H1 (cell line): ENCODE measurements around the gene ZBP1. TPM values are rescaled to one million over a fixed set of nuclear protein-coding genes. Genes with fewer than 3 reads are reported as not detected.

Experiments
- CTBP2 ChIP-seq: IDR thresholded peaks from 2 replicates; pipeline ENCODE4 v1.7.0; 2011; ENCODE audit warnings: borderline replicate concordance, mild to moderate bottlenecking, moderate library complexity, mixed read lengths, low read length; ENCODE audit not compliant: insufficient read depth, insufficient read length
- RXRA ChIP-seq: IDR thresholded peaks from 2 replicates; pipeline ENCODE4 v1.6.1; 2011; ENCODE audit warnings: low read depth, mild to moderate bottlenecking, low read length, moderate library complexity; ENCODE audit not compliant: insufficient read depth
- YY1 ChIP-seq: IDR thresholded peaks from 2 replicates; pipeline ENCODE4 v1.6.1; 2011; ENCODE audit warnings: low read depth, mild to moderate bottlenecking, low read length
- polyA plus RNA-seq, 7 experiments: library from polyadenylated mRNA; depleted of rRNA in 3 of 7; stranded (reverse) in 5 of 7; unstranded in 2 of 7; fragments of >200 nt in 5 of 7; fragments of 200-250 nt in 2 of 7; gene quantifications; 1 replicate in 5 of 7; 2 replicates in 1 of 7; 4 replicates in 1 of 7; pipeline versions ENCODE4 v1.2.1 to v1.2.3, GENCODE V29; 2011 to 2013; ENCODE audit warnings: missing spikeins in 2 of 7, mixed read lengths in 2 of 7
- total RNA-seq: library from RNA; stranded (reverse); fragmentation: NEBNext Ultra II Directional; extraction: Animal tissue kit (Norgen Biotek cat#: 25700); gene quantifications from 2 replicates; pipeline ENCODE4 v1.2.1, GENCODE V29; 2021

Gene ZBP1
- total and polyA plus RNA-seq, 2 of the 8 experiments (the other 6 are each of a cell fraction or from before 2014, with no cell fraction given), result not detected

GRCh38 chr20:57581202-57582028 lies 38.8 kb downstream of the ZBP1 start (continued):
- TF ChIP-seq YY1, result no peak
- no peak for TF ChIP-seq CTBP2
- no peak for TF ChIP-seq RXRA
